WTC11 (cell line): Measurements from ENCODE around the gene RBM18. TPM values are rescaled to one million over a fixed set of nuclear protein-coding genes. Genes with fewer than 3 reads are reported as not detected.

Experiments used
- ATAC-seq: fragments of 200-7000 bp; cut with Tn5 transposase; 2 replicates; pipeline ENCODE4 v1.10.0; 2021; ENCODE audit warnings: mild to moderate bottlenecking, moderate library complexity
- CTCF ChIA-PET: fragments of 300-600 bp; sonication (Branson Sonifier 250); formaldehyde crosslinking; loops from one replicate; lab custom pipeline; 2021; ENCODE audit warnings: antibody characterized with exemption; lab: Charles Lee
- POLR2A ChIA-PET: fragments of 350-600 bp; sonication (Branson Sonifier 250); formaldehyde crosslinking; loops from one replicate; lab custom pipeline; 2021; ENCODE audit warnings: antibody characterized with exemption; lab: Charles Lee
- DNase-seq: peaks from one replicate; pipeline ENCODE4 v3.0.0; 2021; ENCODE audit warnings: low spot score
- H3K27ac Mint-ChIP-seq: 2 replicates; pipeline ENCODE4 v1.8.0; 2021; ENCODE audit warnings: mixed read lengths
- H3K27me3 Mint-ChIP-seq: 2 replicates; pipeline ENCODE4 v1.8.0; 2021; ENCODE audit warnings: low read depth, mild to moderate bottlenecking, moderate library complexity, mixed read lengths
- H3K36me3 Mint-ChIP-seq: 2 replicates; pipeline ENCODE4 v1.8.0; 2021; ENCODE audit warnings: mixed read lengths
- H3K4me1 Mint-ChIP-seq: 2 replicates; pipeline ENCODE4 v1.8.0; 2022; ENCODE audit warnings: mixed read lengths
- H3K4me3 Mint-ChIP-seq: 2 replicates; pipeline ENCODE4 v1.8.0; 2021; ENCODE audit warnings: mild to moderate bottlenecking, moderate library complexity, mixed read lengths
- H3K9me3 Mint-ChIP-seq: 2 replicates; pipeline ENCODE4 v1.8.0; 2021; ENCODE audit warnings: mixed read lengths
- CREM ChIP-seq: sonication (generic); formaldehyde crosslinking; IDR thresholded peaks from 2 replicates; pipeline ENCODE4 v1.8.1; 2022; ENCODE audit warnings: mild to moderate bottlenecking, missing genetic modification reagents, moderate library complexity
- EMX1 ChIP-seq: fragments of 250-450 bp; sonication (Bioruptor Pico); IDR thresholded peaks from 2 replicates; pipeline ENCODE4 v1.8.0; 2021; ENCODE audit warnings: mild to moderate bottlenecking
- GRHL2 ChIP-seq: fragments of 250-450 bp; sonication (Bioruptor Pico); IDR thresholded peaks from 2 replicates; pipeline ENCODE4 v1.8.0; 2022; ENCODE audit warnings: mild to moderate bottlenecking, moderate library complexity; ENCODE audit not compliant: insufficient replicate concordance, severe bottlenecking
- NFE2L1 ChIP-seq: sonication (generic); formaldehyde crosslinking; IDR thresholded peaks from 2 replicates; pipeline ENCODE4 v1.8.1; 2023; ENCODE audit warnings: missing genetic modification reagents
- NFYB ChIP-seq: sonication (generic); formaldehyde crosslinking; conservative IDR thresholded peaks from 2 replicates; pipeline ENCODE4 v1.8.0; 2022; ENCODE audit warnings: low read depth, missing genetic modification reagents
- NR3C1 ChIP-seq: sonication (generic); formaldehyde crosslinking; conservative IDR thresholded peaks from 2 replicates; pipeline ENCODE4 v1.8.1; 2023; ENCODE audit warnings: low read depth, mild to moderate bottlenecking, missing genetic modification reagents
- OVOL2 ChIP-seq: fragments of 250-450 bp; sonication (Bioruptor Pico); IDR thresholded peaks from 2 replicates; pipeline ENCODE4 v1.9.0; 2021; ENCODE audit warnings: mild to moderate bottlenecking, borderline replicate concordance
- SMAD3 ChIP-seq: sonication (generic); formaldehyde crosslinking; IDR thresholded peaks from 2 replicates; pipeline ENCODE4 v1.8.0; 2022; ENCODE audit warnings: missing genetic modification reagents, mild to moderate bottlenecking, borderline replicate concordance
- TCF7 ChIP-seq: sonication (generic); formaldehyde crosslinking; IDR thresholded peaks from 2 replicates; pipeline ENCODE4 v1.8.0; 2022; ENCODE audit warnings: mild to moderate bottlenecking, low read depth, missing genetic modification reagents, moderate library complexity
- TEAD4 ChIP-seq: sonication (generic); formaldehyde crosslinking; IDR thresholded peaks from 2 replicates; pipeline ENCODE4 v1.8.0; 2022; ENCODE audit warnings: mild to moderate bottlenecking, missing genetic modification reagents
- TP53 ChIP-seq: sonication (generic); formaldehyde crosslinking; IDR thresholded peaks from 2 replicates; pipeline ENCODE4 v1.8.1; 2023; ENCODE audit warnings: mild to moderate bottlenecking, missing genetic modification reagents
- ZNF121 ChIP-seq: sonication (generic); formaldehyde crosslinking; IDR thresholded peaks from 2 replicates; pipeline ENCODE4 v1.8.0; 2023; ENCODE audit warnings: missing genetic modification reagents
- ZNF219 ChIP-seq: sonication (generic); formaldehyde crosslinking; IDR thresholded peaks from 2 replicates; pipeline ENCODE4 v1.8.0; 2023; ENCODE audit warnings: missing genetic modification reagents, mild to moderate bottlenecking, borderline replicate concordance
- ZNF317 ChIP-seq: sonication (generic); formaldehyde crosslinking; IDR thresholded peaks from 2 replicates; pipeline ENCODE4 v1.8.1; 2023; ENCODE audit warnings: low read depth, mild to moderate bottlenecking, moderate library complexity, missing genetic modification reagents, borderline replicate concordance
- total RNA-seq: library from RNA; stranded (reverse); gene quantifications from 3 replicates; pipeline ENCODE4 v1.2.3, GENCODE V29; 2021
- TF ChIP-seq, protein P1 (sequence below): sonication (generic); formaldehyde crosslinking; IDR thresholded peaks from 2 replicates; pipeline ENCODE4 v1.8.1; 2023; ENCODE audit warnings: mild to moderate bottlenecking, missing genetic modification reagents, moderate library complexity
- TF ChIP-seq, protein P2 (sequence below): sonication (generic); formaldehyde crosslinking; IDR thresholded peaks from 2 replicates; pipeline ENCODE4 v1.8.0; 2022; ENCODE audit warnings: mild to moderate bottlenecking, missing genetic modification reagents
- TF ChIP-seq, protein P3 (sequence below): fragments of 200-600 bp; IDR thresholded peaks from 2 replicates; pipeline ENCODE4 v1.8.0; 2022; ENCODE audit warnings: antibody characterized with exemption
- TF ChIP-seq, protein P4 (sequence below): fragments of 250-450 bp; sonication (Bioruptor Pico); IDR thresholded peaks from 2 replicates; pipeline ENCODE4 v1.9.0; 2021; ENCODE audit warnings: moderate library complexity, mild to moderate bottlenecking, inconsistent platforms, borderline replicate concordance
- TF ChIP-seq, protein P5 (sequence below): sonication (generic); formaldehyde crosslinking; IDR thresholded peaks from 2 replicates; pipeline ENCODE4 v1.8.1; 2022; ENCODE audit warnings: missing genetic modification reagents, borderline replicate concordance
- TF ChIP-seq, protein P6 (sequence below): sonication (generic); formaldehyde crosslinking; IDR thresholded peaks from 2 replicates; pipeline ENCODE4 v1.8.1; 2022; ENCODE audit warnings: mild to moderate bottlenecking, missing genetic modification reagents, moderate library complexity, borderline replicate concordance
- TF ChIP-seq, protein P7 (sequence below): sonication (generic); formaldehyde crosslinking; IDR thresholded peaks from 2 replicates; pipeline ENCODE4 v1.8.0; 2023; ENCODE audit warnings: missing genetic modification reagents

RBM18 gene
- total RNA-seq, 1 experiment from 2014 or later = 11.4 TPM

DNA sequence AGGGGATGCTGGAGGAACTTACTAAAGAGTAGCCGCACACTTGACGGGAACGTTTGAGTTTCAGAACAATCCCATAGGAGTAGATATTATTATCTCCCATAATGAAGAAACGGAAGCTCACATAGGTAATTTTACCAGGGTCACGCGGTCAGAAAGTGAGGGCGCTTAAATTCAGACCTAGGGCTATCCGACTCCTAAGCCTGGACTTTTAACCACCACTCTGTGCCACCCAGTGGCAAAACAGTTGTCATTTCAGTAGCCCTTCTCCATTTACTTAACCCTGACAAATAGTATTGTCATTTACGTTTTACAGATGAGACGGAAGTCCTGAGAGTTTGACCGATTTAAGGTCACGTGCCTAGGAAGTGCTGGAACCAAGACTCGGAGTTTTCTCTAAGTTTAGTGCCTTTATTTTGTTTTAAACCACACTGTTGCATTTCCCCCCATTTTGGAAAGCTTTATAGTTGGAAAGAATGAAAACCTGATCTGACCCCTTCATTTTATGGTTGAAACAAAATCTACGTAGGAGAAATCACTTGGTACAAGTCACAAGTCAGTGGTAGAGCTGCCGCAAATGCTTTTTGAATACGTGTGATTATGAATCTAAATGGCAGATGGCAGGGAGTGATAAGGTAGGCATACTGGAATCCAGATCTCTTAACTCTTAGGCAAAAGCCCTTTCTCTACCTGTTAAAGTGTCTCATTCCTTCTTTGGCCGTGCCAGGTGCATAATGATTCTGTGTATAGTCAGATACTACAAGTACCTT, 692 bp upstream of the RBM18 start:
- peak overlapping the region; percentile 99 for H3K27ac Mint-ChIP-seq
- TF ChIP-seq, protein P1, sequence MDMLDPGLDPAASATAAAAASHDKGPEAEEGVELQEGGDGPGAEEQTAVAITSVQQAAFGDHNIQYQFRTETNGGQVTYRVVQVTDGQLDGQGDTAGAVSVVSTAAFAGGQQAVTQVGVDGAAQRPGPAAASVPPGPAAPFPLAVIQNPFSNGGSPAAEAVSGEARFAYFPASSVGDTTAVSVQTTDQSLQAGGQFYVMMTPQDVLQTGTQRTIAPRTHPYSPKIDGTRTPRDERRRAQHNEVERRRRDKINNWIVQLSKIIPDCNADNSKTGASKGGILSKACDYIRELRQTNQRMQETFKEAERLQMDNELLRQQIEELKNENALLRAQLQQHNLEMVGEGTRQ = peak; percentile 85
- no peak for TF ChIP-seq TP53 (CRISPR knock-in tag)
- TF ChIP-seq EMX1 (CRISPR knock-in tag) = no peak
- TF ChIP-seq, protein P2, sequence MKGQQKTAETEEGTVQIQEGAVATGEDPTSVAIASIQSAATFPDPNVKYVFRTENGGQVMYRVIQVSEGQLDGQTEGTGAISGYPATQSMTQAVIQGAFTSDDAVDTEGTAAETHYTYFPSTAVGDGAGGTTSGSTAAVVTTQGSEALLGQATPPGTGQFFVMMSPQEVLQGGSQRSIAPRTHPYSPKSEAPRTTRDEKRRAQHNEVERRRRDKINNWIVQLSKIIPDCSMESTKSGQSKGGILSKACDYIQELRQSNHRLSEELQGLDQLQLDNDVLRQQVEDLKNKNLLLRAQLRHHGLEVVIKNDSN (CRISPR knock-in tag) = peak; percentile 75
- TF ChIP-seq, all 79 proteins: peak for 2
- Mint-ChIP-seq H3K4me1 (peaks cover 20% of the 10 kb centered on the region), H3K27me3 (no peaks in the 10 kb centered on the region), H3K4me3 (peak overlapping the region; percentile 95), H3K9me3 (no peaks in the 10 kb centered on the region), H3K36me3 (peaks cover 9% of the 10 kb centered on the region)
- ChIA-PET CTCF (interaction anchor here (0.6 to 2.5 kb wide), 12 partner anchors 39 to 166 kb away, joined by 3 to 15 read pairs (median 6); no protein-coding TSS in a partner anchor), POLR2A (interaction anchor here (0.9 to 1.4 kb wide), 7 partner anchors 10 to 139 kb away, joined by 3 to 5 read pairs (median 3); no protein-coding TSS in a partner anchor)
- peak; percentile 16 for ATAC-seq
- DNase-seq = no peak

DNA sequence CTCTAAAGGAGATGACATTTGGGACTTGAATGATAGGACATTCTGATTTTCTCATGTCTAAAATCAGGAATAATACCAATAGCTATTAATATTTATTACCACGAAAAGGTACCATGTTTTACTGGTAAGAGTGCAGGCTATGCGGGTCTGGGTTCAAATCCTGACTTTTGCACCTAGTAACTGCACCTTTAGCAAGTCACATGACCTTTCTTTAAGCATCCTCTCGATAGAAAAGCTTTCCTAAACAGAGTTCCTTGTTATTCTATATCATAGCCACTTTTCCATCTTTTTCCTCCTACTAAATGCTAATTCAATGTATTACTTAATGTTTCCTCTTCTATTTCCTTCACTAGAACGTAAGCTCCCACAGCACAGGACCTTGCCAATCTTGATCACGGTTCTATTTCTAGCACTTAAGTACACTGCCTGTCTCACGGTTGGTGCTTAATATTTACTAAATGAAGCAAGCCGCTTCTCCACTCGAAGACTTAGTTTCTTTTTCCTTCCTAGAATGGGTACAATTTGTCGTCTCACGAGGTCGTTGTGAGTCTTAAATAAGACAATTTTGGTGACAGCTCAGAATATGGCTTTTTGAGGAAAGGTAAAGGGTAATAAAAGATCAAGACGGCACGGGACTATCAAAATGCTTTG, 816 bp downstream of the RBM18 start:
- CTCF ChIA-PET = interaction anchor here (1.2 to 2.5 kb wide), 5 partner anchors 73 to 165 kb away, joined by 5 to 15 read pairs (median 14); no protein-coding TSS in a partner anchor
- H3K4me1 Mint-ChIP-seq = peaks cover 20% of the 10 kb centered on the region
- no peak for TF ChIP-seq EMX1 (CRISPR knock-in tag)
- no peak for TF ChIP-seq GRHL2 (CRISPR knock-in tag)
- TF ChIP-seq, protein P3, sequence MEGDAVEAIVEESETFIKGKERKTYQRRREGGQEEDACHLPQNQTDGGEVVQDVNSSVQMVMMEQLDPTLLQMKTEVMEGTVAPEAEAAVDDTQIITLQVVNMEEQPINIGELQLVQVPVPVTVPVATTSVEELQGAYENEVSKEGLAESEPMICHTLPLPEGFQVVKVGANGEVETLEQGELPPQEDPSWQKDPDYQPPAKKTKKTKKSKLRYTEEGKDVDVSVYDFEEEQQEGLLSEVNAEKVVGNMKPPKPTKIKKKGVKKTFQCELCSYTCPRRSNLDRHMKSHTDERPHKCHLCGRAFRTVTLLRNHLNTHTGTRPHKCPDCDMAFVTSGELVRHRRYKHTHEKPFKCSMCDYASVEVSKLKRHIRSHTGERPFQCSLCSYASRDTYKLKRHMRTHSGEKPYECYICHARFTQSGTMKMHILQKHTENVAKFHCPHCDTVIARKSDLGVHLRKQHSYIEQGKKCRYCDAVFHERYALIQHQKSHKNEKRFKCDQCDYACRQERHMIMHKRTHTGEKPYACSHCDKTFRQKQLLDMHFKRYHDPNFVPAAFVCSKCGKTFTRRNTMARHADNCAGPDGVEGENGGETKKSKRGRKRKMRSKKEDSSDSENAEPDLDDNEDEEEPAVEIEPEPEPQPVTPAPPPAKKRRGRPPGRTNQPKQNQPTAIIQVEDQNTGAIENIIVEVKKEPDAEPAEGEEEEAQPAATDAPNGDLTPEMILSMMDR = no peak
- TF ChIP-seq SMAD3 = no peak
- TF ChIP-seq, protein P4, sequence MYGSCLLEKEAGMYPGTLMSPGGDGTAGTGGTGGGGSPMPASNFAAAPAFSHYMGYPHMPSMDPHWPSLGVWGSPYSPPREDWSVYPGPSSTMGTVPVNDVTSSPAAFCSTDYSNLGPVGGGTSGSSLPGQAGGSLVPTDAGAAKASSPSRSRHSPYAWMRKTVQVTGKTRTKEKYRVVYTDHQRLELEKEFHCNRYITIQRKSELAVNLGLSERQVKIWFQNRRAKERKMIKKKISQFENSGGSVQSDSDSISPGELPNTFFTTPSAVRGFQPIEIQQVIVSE = no peak
- no peak for TF ChIP-seq ZNF317 (CRISPR knock-in tag)
- no peak for TF ChIP-seq NFYB (CRISPR knock-in tag)
- TF ChIP-seq, protein P1 = no peak
- TF ChIP-seq, protein P5, sequence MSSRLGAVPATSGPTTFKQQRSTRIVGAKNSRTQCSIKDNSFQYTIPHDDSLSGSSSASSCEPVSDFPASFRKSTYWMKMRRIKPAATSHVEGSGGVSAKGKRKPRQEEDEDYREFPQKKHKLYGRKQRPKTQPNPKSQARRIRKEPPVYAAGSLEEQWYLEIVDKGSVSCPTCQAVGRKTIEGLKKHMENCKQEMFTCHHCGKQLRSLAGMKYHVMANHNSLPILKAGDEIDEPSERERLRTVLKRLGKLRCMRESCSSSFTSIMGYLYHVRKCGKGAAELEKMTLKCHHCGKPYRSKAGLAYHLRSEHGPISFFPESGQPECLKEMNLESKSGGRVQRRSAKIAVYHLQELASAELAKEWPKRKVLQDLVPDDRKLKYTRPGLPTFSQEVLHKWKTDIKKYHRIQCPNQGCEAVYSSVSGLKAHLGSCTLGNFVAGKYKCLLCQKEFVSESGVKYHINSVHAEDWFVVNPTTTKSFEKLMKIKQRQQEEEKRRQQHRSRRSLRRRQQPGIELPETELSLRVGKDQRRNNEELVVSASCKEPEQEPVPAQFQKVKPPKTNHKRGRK (CRISPR knock-in tag) = no peak
- TF ChIP-seq ZNF121 = no peak
- no peak for TF ChIP-seq TEAD4 (CRISPR knock-in tag)
- no peak for TF ChIP-seq CREM (CRISPR knock-in tag)
- TF ChIP-seq TCF7 = no peak
- no peak for TF ChIP-seq NFE2L1
- TF ChIP-seq, protein P6, sequence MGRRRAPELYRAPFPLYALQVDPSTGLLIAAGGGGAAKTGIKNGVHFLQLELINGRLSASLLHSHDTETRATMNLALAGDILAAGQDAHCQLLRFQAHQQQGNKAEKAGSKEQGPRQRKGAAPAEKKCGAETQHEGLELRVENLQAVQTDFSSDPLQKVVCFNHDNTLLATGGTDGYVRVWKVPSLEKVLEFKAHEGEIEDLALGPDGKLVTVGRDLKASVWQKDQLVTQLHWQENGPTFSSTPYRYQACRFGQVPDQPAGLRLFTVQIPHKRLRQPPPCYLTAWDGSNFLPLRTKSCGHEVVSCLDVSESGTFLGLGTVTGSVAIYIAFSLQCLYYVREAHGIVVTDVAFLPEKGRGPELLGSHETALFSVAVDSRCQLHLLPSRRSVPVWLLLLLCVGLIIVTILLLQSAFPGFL = no peak
- TF ChIP-seq NR3C1 (CRISPR knock-in tag) = no peak
- no peak for TF ChIP-seq ZNF219 (CRISPR knock-in tag)
- TF ChIP-seq, protein P7, sequence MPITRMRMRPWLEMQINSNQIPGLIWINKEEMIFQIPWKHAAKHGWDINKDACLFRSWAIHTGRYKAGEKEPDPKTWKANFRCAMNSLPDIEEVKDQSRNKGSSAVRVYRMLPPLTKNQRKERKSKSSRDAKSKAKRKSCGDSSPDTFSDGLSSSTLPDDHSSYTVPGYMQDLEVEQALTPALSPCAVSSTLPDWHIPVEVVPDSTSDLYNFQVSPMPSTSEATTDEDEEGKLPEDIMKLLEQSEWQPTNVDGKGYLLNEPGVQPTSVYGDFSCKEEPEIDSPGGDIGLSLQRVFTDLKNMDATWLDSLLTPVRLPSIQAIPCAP (CRISPR knock-in tag) = no peak
- no peak for TF ChIP-seq OVOL2 (CRISPR knock-in tag)
- peak overlapping the region; percentile 99 for H3K27ac Mint-ChIP-seq
- ATAC-seq (no peak), DNase-seq (no peak)
- no peaks in the 10 kb centered on the region for H3K9me3 Mint-ChIP-seq
- POLR2A ChIA-PET = interaction anchor here (1.2 to 1.4 kb wide), 3 partner anchors 48 to 74 kb away, joined by 3 to 5 read pairs (median 3); no protein-coding TSS in a partner anchor
- peaks cover 15% of the 10 kb centered on the region for H3K36me3 Mint-ChIP-seq
- peak overlapping the region; percentile 95 for H3K4me3 Mint-ChIP-seq
- no peaks in the 10 kb centered on the region for H3K27me3 Mint-ChIP-seq
